Prostate gland (tissue), 2 donors: Measurements from ENCODE around the gene AIF1.

Experiments
- POLR2A ChIP-seq: fragments of 450-650 bp; IDR thresholded peaks from one replicate; pipeline ENCODE4 v1.6.1; 2016; ENCODE audit warnings: antibody characterized with exemption, mild to moderate bottlenecking
- POLR2AphosphoS5 ChIP-seq: sonication (generic); formaldehyde crosslinking; IDR thresholded peaks from one replicate; pipeline ENCODE4 v1.6.1; 2017; ENCODE audit warnings: antibody characterized with exemption
- TF ChIP-seq, protein P1 (sequence below), 4 experiments: fragments of 200-600 bp in 2 of 4; fragments of 450-650 bp in 2 of 4; sonication (generic) in 2 of 4; IDR thresholded peaks; 1 replicate in 3 of 4; 2 replicates in 1 of 4; pipeline ENCODE4 v1.5.1; 2016 to 2019; ENCODE audit warnings: antibody characterized with exemption in 4 of 4, mild to moderate bottlenecking in 2 of 4, moderate library complexity in 2 of 4

- TF ChIP-seq, protein P1, sequence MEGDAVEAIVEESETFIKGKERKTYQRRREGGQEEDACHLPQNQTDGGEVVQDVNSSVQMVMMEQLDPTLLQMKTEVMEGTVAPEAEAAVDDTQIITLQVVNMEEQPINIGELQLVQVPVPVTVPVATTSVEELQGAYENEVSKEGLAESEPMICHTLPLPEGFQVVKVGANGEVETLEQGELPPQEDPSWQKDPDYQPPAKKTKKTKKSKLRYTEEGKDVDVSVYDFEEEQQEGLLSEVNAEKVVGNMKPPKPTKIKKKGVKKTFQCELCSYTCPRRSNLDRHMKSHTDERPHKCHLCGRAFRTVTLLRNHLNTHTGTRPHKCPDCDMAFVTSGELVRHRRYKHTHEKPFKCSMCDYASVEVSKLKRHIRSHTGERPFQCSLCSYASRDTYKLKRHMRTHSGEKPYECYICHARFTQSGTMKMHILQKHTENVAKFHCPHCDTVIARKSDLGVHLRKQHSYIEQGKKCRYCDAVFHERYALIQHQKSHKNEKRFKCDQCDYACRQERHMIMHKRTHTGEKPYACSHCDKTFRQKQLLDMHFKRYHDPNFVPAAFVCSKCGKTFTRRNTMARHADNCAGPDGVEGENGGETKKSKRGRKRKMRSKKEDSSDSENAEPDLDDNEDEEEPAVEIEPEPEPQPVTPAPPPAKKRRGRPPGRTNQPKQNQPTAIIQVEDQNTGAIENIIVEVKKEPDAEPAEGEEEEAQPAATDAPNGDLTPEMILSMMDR (IDR thresholded peaks at IDR 0.05): no peak
- TF ChIP-seq POLR2AphosphoS5: no peak
- TF ChIP-seq POLR2A: no peak
These were observed 30.3 kb downstream of the AIF1 start for GRCh38 chr6:31645325-31645724.
